ENCODE data around the gene ZFAND3. TPM values are rescaled to one million over a fixed set of nuclear protein-coding genes. Genes with fewer than 3 reads are reported as not detected.

The ZFAND3 gene
- total and polyA plus RNA-seq, 2 experiments from 2014 or later, result 16.9 to 28.2 TPM

- peak overlapping the region; percentile 82 for H3K4me3 Mint-ChIP-seq
- no peaks in the 10 kb centered on the region; the same call in 2 of the 3 replicates for H3K9me3 Mint-ChIP-seq
- H3K27me3 ChIP-seq (ENCODE audit: insufficient read depth), result peaks cover 38% of the 10 kb centered on the region
- no peak for TF ChIP-seq NANOG (IDR thresholded peaks at IDR 0.05; ENCODE audit: borderline replicate concordance)
- no peak for TF ChIP-seq CREB1 (CRISPR knock-in tag; IDR thresholded peaks at IDR 0.05; ENCODE audit: low read depth)
- TF ChIP-seq ZNF462 (CRISPR knock-in tag; IDR thresholded peaks at IDR 0.05), result no peak
- no peak for TF ChIP-seq EZH2 (IDR thresholded peaks at IDR 0.05; ENCODE audit: low read depth, unreplicated experiment)
- TF ChIP-seq ETS1 (IDR thresholded peaks at IDR 0.05), result peak; percentile 13; the same call in 1 of the 2 replicates
- no peak for TF ChIP-seq STAT1 (IDR thresholded peaks at IDR 0.05; ENCODE audit: unreplicated experiment)
- no peaks in the 10 kb centered on the region for H4K20me1 ChIP-seq (replicated peaks; ENCODE audit: insufficient read depth)
- ATAC-seq (peak; percentile 79), DNase-seq (ENCODE audit: low spot score) (peak; percentile 82)
- peak overlapping the region; percentile 100 for H3K4me2 ChIP-seq
- peaks cover 37% of the 10 kb centered on the region for H3K27me3 Mint-ChIP-seq (ENCODE audit: insufficient read depth, low read depth, poor library complexity)
- H2AFZ ChIP-seq, result peak overlapping the region; percentile 100
- peaks cover 51% of the 10 kb centered on the region for H3K4me1 ChIP-seq (ENCODE audit: insufficient read depth)
- H3F3A ChIP-seq (replicated peaks; ENCODE audit: low read depth), result 0 out of 2 replicates have a peak, but pooled peaks cover 5% of the 10 kb centered on the region
- H3K36me3 Mint-ChIP-seq (ENCODE audit: low read depth), result no peaks in the 10 kb centered on the region
- no peak overlapping the region; the same call in 1 of the 2 replicates for H3K27ac Mint-ChIP-seq
- no peaks in the 10 kb centered on the region for H3K36me3 ChIP-seq (ENCODE audit: insufficient read depth)
- peak overlapping the region; percentile 94 for H3K4me3 ChIP-seq
- no peaks in the 10 kb centered on the region for H3K79me2 ChIP-seq (replicated peaks; ENCODE audit: insufficient read depth)
- H3K27ac ChIP-seq (ENCODE audit: low read depth), result no peak overlapping the region
- no peaks in the 10 kb centered on the region for H3K9me2 ChIP-seq (ENCODE audit: insufficient read depth)
- H3K4me1 Mint-ChIP-seq, result peaks cover 58% of the 10 kb centered on the region
Measured at GRCh38 chr6:37783025-37783855, 36.3 kb upstream of the ZFAND3 start.

Measured in GM23338 (cell line).